ENCODE results near the gene KIF6.

- TF ChIP-seq SP1 (IDR thresholded peaks at IDR 0.05) (no peak), SUZ12 (IDR thresholded peaks at IDR 0.05) (no peak), FOXK2 (IDR thresholded peaks at IDR 0.05) (no peak)
Measured at GRCh38 chr6:39758905-39759605, 33.8 kb upstream of the KIF6 start.
